HepG2 (cell line): ENCODE data around the gene PMEL. TPM values are rescaled to one million over a fixed set of nuclear protein-coding genes. Genes with fewer than 3 reads are reported as not detected.

Experiments used
- ATAC-seq: fragments of 200-7000 bp; cut with Tn5 transposase; 3 replicates; pipeline ENCODE4 v1.9.1; 2020; ENCODE audit warnings: mild to moderate bottlenecking, moderate library complexity
- BruUV-seq: library from RNA; stranded (reverse); fragments of 400-500 nt; replicated peaks from 2 replicates; lab custom pipeline; 2021; lab: Mats Ljungman, UMichigan
- CTCF ChIA-PET: fragments of 300-600 bp; formaldehyde crosslinking; extraction: SDS; loops from one replicate; lab custom pipeline; 2021; ENCODE audit warnings: low total read pairs, inconsistent platforms, low intra/inter-chr PET ratio; lab: Yijun Ruan, JAX
- POLR2A ChIA-PET: fragments of 350-600 bp; sonication (Branson Sonifier 250); formaldehyde crosslinking; loops from one replicate; lab custom pipeline; 2020; ENCODE audit warnings: antibody characterized with exemption, inconsistent platforms; lab: Yijun Ruan, JAX
- DNase-seq: peaks from one replicate; pipeline ENCODE4 v3.0.0-alpha.2; 2015; ENCODE audit warnings: low spot score
- FAIRE-seq: peaks from 3 replicates; lab custom pipeline; 2011; peaks lifted over from hg19 to GRCh38; lab: Jason Lieb, UNC
- H2AFZ ChIP-seq: one replicate; pipeline ENCODE4 v1.6.1; 2011; ENCODE audit warnings: low read length, inconsistent platforms
- H3K27ac ChIP-seq: fragments of 300-600 bp; 3 replicates; pipeline ENCODE4 v1.8.0; 2011; ENCODE audit warnings: mixed run types, mild to moderate bottlenecking, mixed read lengths, low read length, inconsistent platforms; ENCODE audit not compliant: insufficient read depth; ENCODE audit errors: extremely low read length
- H3K27me3 ChIP-seq, 2 experiments: fragments of 200-600 bp in 1 of 2; 2 replicates in 1 of 2; 3 replicates in 1 of 2; pipeline versions ENCODE4 v1.6.0 to v1.8.0; 2011; ENCODE audit warnings: low read length in 2 of 2, mild to moderate bottlenecking in 2 of 2, moderate library complexity in 2 of 2, inconsistent platforms in 1 of 2; ENCODE audit not compliant: insufficient read depth in 2 of 2, control insufficient read depth in 1 of 2
- H3K36me3 ChIP-seq, 2 experiments: fragments of 200-600 bp in 1 of 2; replicated peaks in 1 of 2; 2 replicates in 1 of 2; 3 replicates in 1 of 2; pipeline versions ENCODE4 v1.5.1 to v1.8.0; 2011; ENCODE audit warnings: low read length in 2 of 2, inconsistent platforms in 1 of 2; ENCODE audit not compliant: insufficient read depth in 2 of 2, control insufficient read depth in 1 of 2
- H3K4me1 ChIP-seq: 2 replicates; pipeline ENCODE4 v1.5.1; 2012; ENCODE audit warnings: low read length, inconsistent platforms; ENCODE audit not compliant: insufficient read depth
- H3K4me2 ChIP-seq: 2 replicates; pipeline ENCODE4 v1.6.0; 2011; ENCODE audit warnings: low read depth, low read length, inconsistent platforms
- H3K4me3 ChIP-seq, 3 experiments: fragments of 200-600 bp in 1 of 3; sonication (generic), shearing (Covaris generic) in 1 of 3; replicated peaks in 1 of 3; 2 replicates each; pipeline ENCODE4 v1.5.1; 2011 to 2016; ENCODE audit warnings: low read length in 3 of 3, inconsistent platforms in 2 of 3, low read depth in 2 of 3, mild to moderate bottlenecking in 2 of 3, control low read depth in 1 of 3, mixed read lengths in 1 of 3; ENCODE audit not compliant: insufficient read depth in 1 of 3
- H3K79me2 ChIP-seq: one replicate; pipeline ENCODE4 v1.6.1; 2011; ENCODE audit warnings: low read length, inconsistent platforms; ENCODE audit not compliant: insufficient read depth
- H3K9ac ChIP-seq: 2 replicates; pipeline ENCODE4 v1.6.0; 2011; ENCODE audit warnings: mild to moderate bottlenecking, low read depth, low read length, inconsistent platforms; ENCODE audit not compliant: insufficient read depth
- H3K9me3 ChIP-seq: 2 replicates; pipeline ENCODE4 v1.5.1; 2012; ENCODE audit warnings: mild to moderate bottlenecking, low read length
- H4K20me1 ChIP-seq: 2 replicates; pipeline ENCODE4 v1.6.0; 2011; ENCODE audit warnings: inconsistent platforms, mild to moderate bottlenecking, low read length, moderate library complexity; ENCODE audit not compliant: insufficient read depth
- FOXO4 ChIP-seq: sonication (generic); formaldehyde crosslinking; conservative IDR thresholded peaks from 2 replicates; pipeline ENCODE4 v1.8.1; 2023; ENCODE audit warnings: missing genetic modification reagents
- GMEB1 ChIP-seq: sonication (generic); formaldehyde crosslinking; IDR thresholded peaks from 2 replicates; pipeline ENCODE4 v1.5.1; 2020; ENCODE audit warnings: missing genetic modification reagents, mild to moderate bottlenecking, borderline replicate concordance
- GRHL1 ChIP-seq: sonication (generic); formaldehyde crosslinking; conservative IDR thresholded peaks from 2 replicates; pipeline ENCODE4 v1.8.0; 2022; ENCODE audit warnings: missing genetic modification reagents
- GTF2F1 ChIP-seq: fragments of 150-350 bp; IDR thresholded peaks from 2 replicates; pipeline ENCODE4 v1.6.1; 2014; ENCODE audit warnings: low read length
- KLF11 ChIP-seq: IDR thresholded peaks from 2 replicates; pipeline ENCODE4 v1.6.1; 2016; ENCODE audit warnings: missing compliant biosample characterization
- KLF9 ChIP-seq: IDR thresholded peaks from 2 replicates; pipeline ENCODE4 v1.6.1; 2016; ENCODE audit warnings: low read depth
- SMARCE1 ChIP-seq: fragments of 450-650 bp; IDR thresholded peaks from 2 replicates; pipeline ENCODE4 v1.6.1; 2017; ENCODE audit warnings: borderline replicate concordance
- ZMAT5 ChIP-seq: sonication (generic); formaldehyde crosslinking; IDR thresholded peaks from 2 replicates; pipeline ENCODE4 v1.5.0; 2020; ENCODE audit warnings: mild to moderate bottlenecking, low read depth, missing genetic modification reagents, borderline replicate concordance
- ZNF367 ChIP-seq: sonication (generic); formaldehyde crosslinking; IDR thresholded peaks from 2 replicates; pipeline ENCODE4 v1.4.0; 2020; ENCODE audit warnings: missing genetic modification reagents, borderline replicate concordance
- ZNF563 ChIP-seq: sonication (generic); formaldehyde crosslinking; IDR thresholded peaks from 2 replicates; pipeline ENCODE4 v1.8.0; 2022; ENCODE audit warnings: mild to moderate bottlenecking, moderate library complexity, missing genetic modification reagents
- ZNF605 ChIP-seq: sonication (generic); formaldehyde crosslinking; IDR thresholded peaks from 2 replicates; pipeline ENCODE4 v1.8.0; 2022; ENCODE audit warnings: mild to moderate bottlenecking, missing genetic modification reagents
- ZNF607 ChIP-seq: sonication (generic); formaldehyde crosslinking; IDR thresholded peaks from 2 replicates; pipeline ENCODE4 v1.5.1; 2020; ENCODE audit warnings: missing genetic modification reagents, mild to moderate bottlenecking, borderline replicate concordance
- ZNF749 ChIP-seq: sonication (generic); formaldehyde crosslinking; IDR thresholded peaks from 2 replicates; pipeline ENCODE4 v1.8.0; 2022; ENCODE audit warnings: mild to moderate bottlenecking, missing genetic modification reagents, moderate library complexity, borderline replicate concordance
- WGBS: methylation state at CpG from one replicate; pipeline ENCODE4 v1.1.6; 2017; ENCODE audit warnings: low lambda C conversion rate; 5-methylcytosine and 5-hydroxymethylcytosine counted together
- in situ Hi-C: cut with HindIII; loops from 2 replicates; pipeline ENCODE4 v1.10.0; 2017; ENCODE audit warnings: low pct_unique_long_range_greater_than_20kb; ENCODE audit not compliant: extremely low pct_ligation_motif_present
- intact Hi-C: fragments of 100-400 bp; cut with micrococcal nuclease; formaldehyde crosslinking; loops from one replicate; pipeline ENCODE4 v1.10.0; 2022; ENCODE audit not compliant: unreplicated experiment
- polyA plus RNA-seq, 8 experiments: library from polyadenylated mRNA; depleted of rRNA in 3 of 8; stranded (reverse) in 7 of 8; unstranded in 1 of 8; fragments of >200 nt; fragmentation: Illumina TruSeq in 4 of 8; extraction: Trizol in 4 of 8; gene quantifications; 2 replicates each; pipeline versions ENCODE4 v1.2.1 to v1.2.3, GENCODE V29; 2011 to 2016; ENCODE audit warnings: low read depth in 4 of 8, missing spikeins in 1 of 8, mixed read lengths in 1 of 8; ENCODE audit not compliant: insufficient read depth in 1 of 8
- total RNA-seq, 5 experiments: library from RNA; depleted of rRNA; stranded (reverse); fragments of >200 nt; fragmentation: Illumina TruSeq; extraction: Trizol; gene quantifications; 2 replicates each; pipeline ENCODE4 v1.2.3, GENCODE V29; 2016; ENCODE audit warnings: low read depth in 1 of 5

PMEL gene
- total and polyA plus RNA-seq, 2 of the 13 experiments (the other 11 are each of a cell fraction or from before 2014, with no cell fraction given), result 0.49 to 3.3 TPM

GRCh38 chr12:55935738-55936151 lies 30.1 kb downstream of the PMEL start:
- intact Hi-C loops (no loop called here), in situ Hi-C loops (loop anchor here (5.0 kb wide), 1 partner anchor 198 kb away; no protein-coding TSS in a partner anchor)
- peaks cover 0 to 11% of the 10 kb centered on the region in 2 experiments; a peak in 1 of 5 replicates for H3K27me3 ChIP-seq
- no peak overlapping the region for H3K9ac ChIP-seq
- ChIA-PET POLR2A (no interaction called here), CTCF (no interaction called here)
- H3K4me3 ChIP-seq, result no peak overlapping the region
- H3K27ac ChIP-seq, result no peak overlapping the region
- H2AFZ ChIP-seq, result no peak overlapping the region
- no peak for TF ChIP-seq GRHL1 (CRISPR knock-in tag)
- no peak for TF ChIP-seq ZNF607 (CRISPR knock-in tag)
- TF ChIP-seq ZNF605 (CRISPR knock-in tag), result no peak
- TF ChIP-seq ZNF367 (CRISPR knock-in tag), result no peak
- no peak for TF ChIP-seq GTF2F1
- TF ChIP-seq SMARCE1, result no peak
- TF ChIP-seq ZNF563, result no peak
- no peak for TF ChIP-seq KLF11 (CRISPR knock-in tag)
- TF ChIP-seq FOXO4 (CRISPR knock-in tag), result no peak
- no peak for TF ChIP-seq ZMAT5
- TF ChIP-seq ZNF749 (CRISPR knock-in tag), result no peak
- no peak for TF ChIP-seq GMEB1 (CRISPR knock-in tag)
- no peak for TF ChIP-seq KLF9 (CRISPR knock-in tag)
- peaks cover 38% of the 10 kb centered on the region for H3K4me1 ChIP-seq
- H3K4me2 ChIP-seq, result no peak overlapping the region
- no peaks in the 10 kb centered on the region for H3K79me2 ChIP-seq
- H3K9me3 ChIP-seq, result no peaks in the 10 kb centered on the region
- no TSS peak for BruUV-seq
- FAIRE-seq (no peak), DNase-seq (no peak), ATAC-seq (no peak)
- H3K36me3 ChIP-seq, result no peaks in the 10 kb centered on the region
- 87% methylated on average over 26 of the region's 26 CpGs for WGBS
- no peaks in the 10 kb centered on the region for H4K20me1 ChIP-seq
